HCT116 (cell line): ENCODE data around the gene PEX5. TPM values are rescaled to one million over a fixed set of nuclear protein-coding genes. Genes with fewer than 3 reads are reported as not detected.

ENCODE experiments used
- ATAC-seq: fragments of 200-7000 bp; cut with Tn5 transposase; 2 replicates; pipeline ENCODE4 v1.9.1; 2020; ENCODE audit warnings: mild to moderate bottlenecking, moderate library complexity
- BruUV-seq: library from RNA; stranded (reverse); fragments of 400-500 nt; replicated peaks from 2 replicates; lab custom pipeline; 2021; lab: Mats Ljungman, UMichigan
- CTCF ChIA-PET: fragments of 300-600 bp; sonication (Branson Sonifier 250); formaldehyde crosslinking; loops from one replicate; lab custom pipeline; 2021; ENCODE audit warnings: antibody characterized with exemption; lab: Charles Lee
- POLR2A ChIA-PET: fragments of 300-600, 350-600 bp; sonication (Branson Sonifier 250); formaldehyde crosslinking; loops from one replicate; lab custom pipeline; 2021; ENCODE audit warnings: antibody characterized with exemption; lab: Charles Lee
- RAD21 ChIA-PET, 2 experiments: fragments of 300-600 bp; sonication (Branson Sonifier 250); formaldehyde crosslinking; loops; one replicate each; lab custom pipeline; 2023; ENCODE audit warnings: low total read pairs in 2 of 2; ENCODE audit not compliant: uncharacterized antibody in 2 of 2, unreplicated experiment in 2 of 2, low non-redundant PET in 1 of 2; lab: Charles Lee
- DNase-seq: peaks from one replicate; pipeline ENCODE4 v3.0.0-alpha.2; 2010; ENCODE audit warnings: low read depth, low spot score
- H2AFZ ChIP-seq: fragments of 200-600 bp; shearing (Covaris generic), sonication (generic); 2 replicates; pipeline ENCODE4 v1.6.1; 2017; ENCODE audit warnings: low read depth, mixed run types, mixed read lengths, antibody characterized with exemption, low read length; ENCODE audit not compliant: poor library complexity, severe bottlenecking
- H3K27ac ChIP-seq: 2 replicates; pipeline ENCODE4 v1.5.1; 2012; ENCODE audit warnings: low read depth, low read length
- H3K27me3 ChIP-seq: fragments of 200-600 bp; sonication (generic); 2 replicates; pipeline ENCODE4 v1.6.1; 2016; ENCODE audit warnings: mixed run types, low read length, mixed read lengths; ENCODE audit not compliant: insufficient read depth
- H3K36me3 ChIP-seq, 2 experiments: fragments of 200-500 bp in 1 of 2; fragments of 200-600 bp in 1 of 2; sonication (Bioruptor generic) in 1 of 2; sonication (generic) in 1 of 2; 2 replicates each; pipeline versions ENCODE4 v1.5.1 to v1.6.1; 2014 to 2016; ENCODE audit warnings: low read length in 2 of 2, inconsistent platforms in 1 of 2, mixed read lengths in 1 of 2, mixed run types in 1 of 2; ENCODE audit not compliant: insufficient read depth in 2 of 2, control insufficient read depth in 1 of 2
- H3K4me1 ChIP-seq, 2 experiments: fragments of 200-600 bp in 1 of 2; sonication (generic) in 1 of 2; 2 replicates each; pipeline versions ENCODE4 v1.5.1 to v1.6.1; 2012 to 2017; ENCODE audit warnings: low read length in 2 of 2, inconsistent platforms in 1 of 2, mild to moderate bottlenecking in 1 of 2, mixed read lengths in 1 of 2, mixed run types in 1 of 2, moderate library complexity in 1 of 2; ENCODE audit not compliant: insufficient read depth in 2 of 2, control insufficient read depth in 1 of 2
- H3K4me2 ChIP-seq: fragments of 200-600 bp; sonication (generic); 2 replicates; pipeline ENCODE4 v1.6.1; 2017; ENCODE audit warnings: mixed run types, low read length, mixed read lengths
- H3K4me3 ChIP-seq, 2 experiments: fragments of 200-600 bp in 1 of 2; sonication (generic) in 1 of 2; replicated peaks in 1 of 2; 2 replicates each; pipeline ENCODE4 v1.5.1; 2011 to 2016; ENCODE audit warnings: low read length in 2 of 2, control low read depth in 1 of 2, low read depth in 1 of 2, mild to moderate bottlenecking in 1 of 2, mixed read lengths in 1 of 2, mixed run types in 1 of 2
- H3K79me2 ChIP-seq: fragments of 200-600 bp; sonication (generic); 2 replicates; pipeline ENCODE4 v1.6.1; 2017; ENCODE audit warnings: mild to moderate bottlenecking, mixed run types, low read length, moderate library complexity, mixed read lengths; ENCODE audit not compliant: insufficient read depth
- H3K9ac ChIP-seq: fragments of 200-600 bp; sonication (generic); 2 replicates; pipeline ENCODE4 v1.6.1; 2016; ENCODE audit warnings: low read length, mixed read lengths
- H3K9me2 ChIP-seq: fragments of 200-600 bp; sonication (generic), shearing (Covaris generic); 2 replicates; pipeline ENCODE4 v1.6.1; 2017; ENCODE audit warnings: mixed run types, mild to moderate bottlenecking, moderate library complexity; ENCODE audit not compliant: insufficient read depth
- H3K9me3 ChIP-seq, 2 experiments: fragments of 200-500 bp in 1 of 2; fragments of 200-600 bp in 1 of 2; sonication (Bioruptor generic) in 1 of 2; sonication (generic) in 1 of 2; 2 replicates each; pipeline ENCODE4 v1.6.1; 2014 to 2017; ENCODE audit warnings: low read length in 2 of 2, mixed read lengths in 2 of 2, inconsistent platforms in 1 of 2, low read depth in 1 of 2, mild to moderate bottlenecking in 1 of 2, mixed run types in 1 of 2, moderate library complexity in 1 of 2; ENCODE audit not compliant: control insufficient read depth in 1 of 2, insufficient read depth in 1 of 2
- H4K20me1 ChIP-seq: fragments of 200-600 bp; sonication (generic), shearing (Covaris generic); 2 replicates; pipeline ENCODE4 v1.6.1; 2017; ENCODE audit warnings: mixed run types, mild to moderate bottlenecking, moderate library complexity; ENCODE audit not compliant: insufficient read depth
- CBX3 ChIP-seq: IDR thresholded peaks from 2 replicates; pipeline ENCODE4 v1.6.1; 2012; ENCODE audit warnings: low read depth
- EZH2 ChIP-seq: fragments of 200-600 bp; sonication (generic); IDR thresholded peaks from 2 replicates; pipeline ENCODE4 v1.6.1; 2017; ENCODE audit warnings: antibody characterized with exemption, mixed run types
- RAD21 ChIP-seq: IDR thresholded peaks from 2 replicates; pipeline ENCODE4 v1.6.1; 2012; ENCODE audit warnings: low read depth, mild to moderate bottlenecking
- SP1 ChIP-seq: IDR thresholded peaks from 2 replicates; pipeline ENCODE4 v1.6.1; 2012; ENCODE audit warnings: low read depth
- SRF ChIP-seq: IDR thresholded peaks from 2 replicates; pipeline ENCODE4 v1.6.1; 2012; ENCODE audit warnings: low read depth
- TCF7L2 ChIP-seq: IDR thresholded peaks from 2 replicates; pipeline ENCODE4 v1.7.0; 2011; ENCODE audit warnings: borderline replicate concordance, inconsistent platforms; ENCODE audit not compliant: insufficient read depth, insufficient read length; ENCODE audit errors: extremely low read depth
- ZFX ChIP-seq: fragments of 450-650 bp; IDR thresholded peaks from 2 replicates; pipeline ENCODE4 v1.6.1; 2017
- ZNF274 ChIP-seq: fragments of 200-500 bp; sonication (Bioruptor generic); IDR thresholded peaks from 2 replicates; pipeline ENCODE4 v1.6.1; 2014; ENCODE audit warnings: mild to moderate bottlenecking, low read depth, low read length, inconsistent platforms
- intact Hi-C: fragments of 100-400 bp; cut with micrococcal nuclease; formaldehyde crosslinking; loops from 2 replicates; pipeline ENCODE4 v1.10.0; 2022
- total RNA-seq: library from RNA; stranded (reverse); gene quantifications from one replicate; pipeline ENCODE4 v1.2.1, GENCODE V29; 2021; ENCODE audit not compliant: unreplicated experiment
- TF ChIP-seq, protein P1 (sequence below): IDR thresholded peaks from 2 replicates; pipeline ENCODE4 v1.6.1; 2012; ENCODE audit warnings: low read depth
- TF ChIP-seq, protein P2 (sequence below): IDR thresholded peaks from 2 replicates; pipeline ENCODE4 v1.6.1; 2011; ENCODE audit warnings: mild to moderate bottlenecking, low read length, moderate library complexity; ENCODE audit not compliant: insufficient replicate concordance; ENCODE audit errors: extremely low read depth
- TF ChIP-seq, protein P3 (sequence below): IDR thresholded peaks from 2 replicates; pipeline ENCODE4 v1.6.1; 2012
- TF ChIP-seq, protein P4 (sequence below), 3 experiments: fragments of 200-600 bp in 1 of 3; sonication (generic) in 1 of 3; IDR thresholded peaks in 2 of 3; conservative IDR thresholded peaks in 1 of 3; 2 replicates each; pipeline ENCODE4 v1.5.1; 2012 to 2017; ENCODE audit warnings: low read depth in 2 of 3, low read length in 2 of 3, antibody characterized with exemption in 1 of 3, borderline replicate concordance in 1 of 3, control low read depth in 1 of 3, mild to moderate bottlenecking in 1 of 3, mixed read lengths in 1 of 3, mixed run types in 1 of 3, moderate library complexity in 1 of 3; ENCODE audit not compliant: insufficient read depth in 1 of 3

The PEX5 gene
- total RNA-seq, 1 experiment from 2014 or later = 45.4 TPM

DNA sequence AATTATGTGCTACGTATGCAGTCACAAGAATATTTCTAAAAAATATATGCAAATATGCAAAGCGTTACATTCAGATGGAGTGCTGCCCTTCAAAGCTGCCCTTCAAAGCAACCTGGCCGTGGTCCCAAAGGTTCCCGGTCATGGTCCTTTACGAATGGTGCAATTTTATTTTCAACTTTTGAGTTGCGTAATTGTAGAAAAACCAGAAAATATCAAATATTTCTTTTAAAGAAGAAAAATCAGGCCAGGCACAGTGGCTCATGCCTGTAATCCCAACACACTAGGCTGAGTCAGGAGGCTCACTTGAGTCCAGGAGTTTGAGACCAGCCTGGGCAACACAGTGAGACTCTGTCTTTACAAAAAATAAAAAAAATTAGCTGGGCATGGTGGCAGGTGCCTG lies 38.0 kb upstream of the PEX5 start:
- TF ChIP-seq ZFX (no peak), EZH2 (no peak), TCF7L2 (no peak), CBX3 (no peak), ZNF274 (no peak), RAD21 (no peak), SP1 (no peak), SRF (no peak)
- TF ChIP-seq, protein P1, sequence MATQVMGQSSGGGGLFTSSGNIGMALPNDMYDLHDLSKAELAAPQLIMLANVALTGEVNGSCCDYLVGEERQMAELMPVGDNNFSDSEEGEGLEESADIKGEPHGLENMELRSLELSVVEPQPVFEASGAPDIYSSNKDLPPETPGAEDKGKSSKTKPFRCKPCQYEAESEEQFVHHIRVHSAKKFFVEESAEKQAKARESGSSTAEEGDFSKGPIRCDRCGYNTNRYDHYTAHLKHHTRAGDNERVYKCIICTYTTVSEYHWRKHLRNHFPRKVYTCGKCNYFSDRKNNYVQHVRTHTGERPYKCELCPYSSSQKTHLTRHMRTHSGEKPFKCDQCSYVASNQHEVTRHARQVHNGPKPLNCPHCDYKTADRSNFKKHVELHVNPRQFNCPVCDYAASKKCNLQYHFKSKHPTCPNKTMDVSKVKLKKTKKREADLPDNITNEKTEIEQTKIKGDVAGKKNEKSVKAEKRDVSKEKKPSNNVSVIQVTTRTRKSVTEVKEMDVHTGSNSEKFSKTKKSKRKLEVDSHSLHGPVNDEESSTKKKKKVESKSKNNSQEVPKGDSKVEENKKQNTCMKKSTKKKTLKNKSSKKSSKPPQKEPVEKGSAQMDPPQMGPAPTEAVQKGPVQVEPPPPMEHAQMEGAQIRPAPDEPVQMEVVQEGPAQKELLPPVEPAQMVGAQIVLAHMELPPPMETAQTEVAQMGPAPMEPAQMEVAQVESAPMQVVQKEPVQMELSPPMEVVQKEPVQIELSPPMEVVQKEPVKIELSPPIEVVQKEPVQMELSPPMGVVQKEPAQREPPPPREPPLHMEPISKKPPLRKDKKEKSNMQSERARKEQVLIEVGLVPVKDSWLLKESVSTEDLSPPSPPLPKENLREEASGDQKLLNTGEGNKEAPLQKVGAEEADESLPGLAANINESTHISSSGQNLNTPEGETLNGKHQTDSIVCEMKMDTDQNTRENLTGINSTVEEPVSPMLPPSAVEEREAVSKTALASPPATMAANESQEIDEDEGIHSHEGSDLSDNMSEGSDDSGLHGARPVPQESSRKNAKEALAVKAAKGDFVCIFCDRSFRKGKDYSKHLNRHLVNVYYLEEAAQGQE = no peak
- TF ChIP-seq, protein P2, sequence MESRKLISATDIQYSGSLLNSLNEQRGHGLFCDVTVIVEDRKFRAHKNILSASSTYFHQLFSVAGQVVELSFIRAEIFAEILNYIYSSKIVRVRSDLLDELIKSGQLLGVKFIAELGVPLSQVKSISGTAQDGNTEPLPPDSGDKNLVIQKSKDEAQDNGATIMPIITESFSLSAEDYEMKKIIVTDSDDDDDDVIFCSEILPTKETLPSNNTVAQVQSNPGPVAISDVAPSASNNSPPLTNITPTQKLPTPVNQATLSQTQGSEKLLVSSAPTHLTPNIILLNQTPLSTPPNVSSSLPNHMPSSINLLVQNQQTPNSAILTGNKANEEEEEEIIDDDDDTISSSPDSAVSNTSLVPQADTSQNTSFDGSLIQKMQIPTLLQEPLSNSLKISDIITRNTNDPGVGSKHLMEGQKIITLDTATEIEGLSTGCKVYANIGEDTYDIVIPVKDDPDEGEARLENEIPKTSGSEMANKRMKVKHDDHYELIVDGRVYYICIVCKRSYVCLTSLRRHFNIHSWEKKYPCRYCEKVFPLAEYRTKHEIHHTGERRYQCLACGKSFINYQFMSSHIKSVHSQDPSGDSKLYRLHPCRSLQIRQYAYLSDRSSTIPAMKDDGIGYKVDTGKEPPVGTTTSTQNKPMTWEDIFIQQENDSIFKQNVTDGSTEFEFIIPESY = no peak
- TF ChIP-seq, protein P3, sequence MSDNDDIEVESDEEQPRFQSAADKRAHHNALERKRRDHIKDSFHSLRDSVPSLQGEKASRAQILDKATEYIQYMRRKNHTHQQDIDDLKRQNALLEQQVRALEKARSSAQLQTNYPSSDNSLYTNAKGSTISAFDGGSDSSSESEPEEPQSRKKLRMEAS = no peak
- TF ChIP-seq, protein P4, sequence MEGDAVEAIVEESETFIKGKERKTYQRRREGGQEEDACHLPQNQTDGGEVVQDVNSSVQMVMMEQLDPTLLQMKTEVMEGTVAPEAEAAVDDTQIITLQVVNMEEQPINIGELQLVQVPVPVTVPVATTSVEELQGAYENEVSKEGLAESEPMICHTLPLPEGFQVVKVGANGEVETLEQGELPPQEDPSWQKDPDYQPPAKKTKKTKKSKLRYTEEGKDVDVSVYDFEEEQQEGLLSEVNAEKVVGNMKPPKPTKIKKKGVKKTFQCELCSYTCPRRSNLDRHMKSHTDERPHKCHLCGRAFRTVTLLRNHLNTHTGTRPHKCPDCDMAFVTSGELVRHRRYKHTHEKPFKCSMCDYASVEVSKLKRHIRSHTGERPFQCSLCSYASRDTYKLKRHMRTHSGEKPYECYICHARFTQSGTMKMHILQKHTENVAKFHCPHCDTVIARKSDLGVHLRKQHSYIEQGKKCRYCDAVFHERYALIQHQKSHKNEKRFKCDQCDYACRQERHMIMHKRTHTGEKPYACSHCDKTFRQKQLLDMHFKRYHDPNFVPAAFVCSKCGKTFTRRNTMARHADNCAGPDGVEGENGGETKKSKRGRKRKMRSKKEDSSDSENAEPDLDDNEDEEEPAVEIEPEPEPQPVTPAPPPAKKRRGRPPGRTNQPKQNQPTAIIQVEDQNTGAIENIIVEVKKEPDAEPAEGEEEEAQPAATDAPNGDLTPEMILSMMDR (IDR thresholded peaks at IDR 0.05 in 2 of 3, conservative IDR thresholded peaks at IDR 0.05 in 1 of 3; ENCODE audit: borderline replicate concordance in 1 of 3, insufficient read depth in 1 of 3, low read depth in 2 of 3, low read length in 2 of 3) = no peak
- ChIA-PET CTCF (no interaction called here), RAD21 (no interaction called here), POLR2A (no interaction called here)
- Histone ChIP-seq H3K4me2 (no peak overlapping the region), H3K79me2 (no peaks in the 10 kb centered on the region), H3K27ac (no peak overlapping the region), H3K36me3 (peaks cover 0 to 12% of the 10 kb centered on the region in 2 experiments; a peak in 3 of 4 replicates), H3K4me1 (no peaks in the 10 kb centered on the region), H3K9me2 (no peaks in the 10 kb centered on the region), H4K20me1 (no peaks in the 10 kb centered on the region), H3K4me3 (no peak overlapping the region), H3K27me3 (no peaks in the 10 kb centered on the region), H3K9me3 (no peaks in the 10 kb centered on the region), H2AFZ (no peak overlapping the region), H3K9ac (no peak overlapping the region)
- no TSS peak for BruUV-seq
- intact Hi-C loops = no loop called here
- ATAC-seq (no peak), DNase-seq (no peak)
